ENCODE measurements around the gene KCTD8. TPM values are rescaled to one million over a fixed set of nuclear protein-coding genes. Genes with fewer than 3 reads are reported as not detected.

KCTD8 gene
- total and polyA plus RNA-seq, 2 donors (not counting 3 experiments of a cell fraction or from before 2014, with no cell fraction given) = 0.36 to 0.80 TPM

- Histone ChIP-seq H3K36me3 (ENCODE audit: control insufficient read depth in 2 of 2, extremely low read depth in 1 of 2, insufficient read depth in 2 of 2, low read length in 2 of 2) (no peaks in the 10 kb centered on the region), H3K4me2 (ENCODE audit: insufficient read depth, low read length) (no peak overlapping the region)
Observed at GRCh38 chr4:44165938-44166337, 282.7 kb downstream of the KCTD8 start.

More at GRCh38 chr4:44165938-44166337, 282.7 kb downstream of the KCTD8 start:
- no peaks in the 10 kb centered on the region for H3K27me3 ChIP-seq (ENCODE audit: control insufficient read depth in 2 of 2, insufficient read depth in 2 of 2, low read length in 2 of 2)
- FAIRE-seq = no peak
- DNase-seq (ENCODE audit: low read depth, low spot score) = no peak
- no peaks in the 10 kb centered on the region for H3K9me1 ChIP-seq (replicated peaks; ENCODE audit: control insufficient read depth, extremely low read depth, insufficient read depth, low read length)
- TF ChIP-seq POLR2A (IDR thresholded peaks at IDR 0.05; ENCODE audit: low read depth, low read length) (no peak), MAX (IDR thresholded peaks at IDR 0.05; ENCODE audit: insufficient read depth, insufficient read length) (no peak), MYC (IDR thresholded peaks at IDR 0.05; ENCODE audit: low read depth, low read length) (no peak), FOS (IDR thresholded peaks at IDR 0.05; ENCODE audit: borderline replicate concordance, insufficient read depth, low read length) (no peak), JUN (IDR thresholded peaks at IDR 0.05; ENCODE audit: borderline replicate concordance, insufficient read depth, insufficient read length, low read depth) (no peak), GATA2 (IDR thresholded peaks at IDR 0.05; ENCODE audit: insufficient read depth, insufficient read length, low read depth, low read length) (no peak), POLR2AphosphoS5 (IDR thresholded peaks at IDR 0.05; ENCODE audit: insufficient read depth, low read depth, low read length) (no peak), CTCF (IDR thresholded peaks at IDR 0.05; ENCODE audit: extremely low read depth in 1 of 2, insufficient read depth in 1 of 2, low read depth in 1 of 2, low read length in 2 of 2) (no peak), EZH2 (IDR thresholded peaks at IDR 0.05; ENCODE audit: borderline replicate concordance, low read depth, low read length, severe bottlenecking) (no peak)
- H3K27ac ChIP-seq (ENCODE audit: insufficient read depth, low read depth, low read length) = no peak overlapping the region
- no peak overlapping the region for H2AFZ ChIP-seq (ENCODE audit: low read depth, low read length)
- BruUV-seq (replicated peaks) = no TSS peak
- ChIA-PET CTCF (no interaction called here), POLR2A (no interaction called here)
- dilution Hi-C loops (cut with MboI; ENCODE audit: extremely low pct_ligation_motif_present, low sequenced_read_pairs) (no loop called here), intact Hi-C loops (cut with micrococcal nuclease) (loop anchor here (10.0 kb wide), 1 partner anchor 1831 kb away; no protein-coding TSS in a partner anchor)
- H3K9ac ChIP-seq (replicated peaks; ENCODE audit: extremely low read depth, insufficient read depth, low read length) = no peak overlapping the region
- no peaks in the 10 kb centered on the region for H3K9me3 ChIP-seq (replicated peaks; ENCODE audit: control insufficient read depth, insufficient read depth, low read length)
- H3K4me1 ChIP-seq (ENCODE audit: control insufficient read depth, extremely low read depth, insufficient read depth, low read length) = peaks cover 18% of the 10 kb centered on the region
- H3K4me3 ChIP-seq (replicated peaks in 1 of 3; ENCODE audit: insufficient read depth in 1 of 3, low read depth in 1 of 3, low read length in 3 of 3) = no peak overlapping the region
- H4K20me1 ChIP-seq (replicated peaks; ENCODE audit: control insufficient read depth, extremely low read depth, insufficient read depth, low read length) = no peaks in the 10 kb centered on the region
- no peaks in the 10 kb centered on the region for H3K79me2 ChIP-seq (ENCODE audit: control insufficient read depth, insufficient read depth, low read length)
